B cell (primary cell): Measurements from ENCODE around the gene RRP12.

Experiments used
- CTCF ChIP-seq: fragments of 200-600 bp; IDR thresholded peaks from one replicate; pipeline ENCODE4 v1.8.0; 2022; ENCODE audit warnings: antibody characterized with exemption, mild to moderate bottlenecking
- EZH2 ChIP-seq: IDR thresholded peaks from 2 replicates; pipeline ENCODE4 v1.6.1; 2012; ENCODE audit warnings: borderline replicate concordance, low read depth, mild to moderate bottlenecking, moderate library complexity, low read length; ENCODE audit not compliant: insufficient read depth, poor library complexity, severe bottlenecking

DNA sequence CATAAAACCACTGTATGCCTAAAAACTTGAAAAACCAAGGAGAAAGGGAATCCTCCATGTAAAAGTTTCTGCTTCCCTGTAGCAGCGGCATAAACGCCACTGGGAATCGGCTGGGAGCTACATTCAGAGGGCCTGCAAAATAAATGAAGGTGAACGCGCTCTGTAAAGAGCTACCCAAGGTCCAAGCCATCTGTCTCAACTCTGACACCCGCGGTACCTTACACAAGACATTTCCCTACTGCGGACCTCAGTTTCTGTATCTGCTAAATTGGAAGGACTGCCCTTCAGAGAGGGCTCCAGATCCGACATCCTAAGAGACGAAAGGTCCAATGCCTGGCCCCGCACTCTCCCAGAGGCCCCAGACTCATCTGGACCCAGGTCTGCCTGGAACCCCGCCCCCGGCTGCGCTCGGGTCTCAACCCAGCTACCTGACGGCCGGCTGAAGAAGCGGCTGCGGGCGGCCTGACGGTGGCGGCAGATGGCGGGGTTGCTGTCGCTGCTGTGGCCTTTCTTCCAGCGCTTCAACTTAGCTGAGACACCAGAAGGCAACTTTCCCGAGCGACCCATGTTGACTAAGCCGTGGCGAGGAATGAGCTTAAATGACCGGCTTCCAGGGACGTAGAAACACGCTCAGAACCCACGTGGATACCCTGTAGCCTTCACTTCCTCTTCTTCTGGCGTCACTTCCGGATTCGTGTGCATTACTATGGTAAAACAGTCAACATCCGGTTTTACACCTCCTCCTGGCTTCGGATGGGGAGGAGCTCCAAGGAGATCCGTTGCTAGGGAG lies at the start of gene RRP12:
- TF ChIP-seq EZH2 (no peak), CTCF (no peak)
